Uterus (tissue), 2 donors: ENCODE measurements around the gene NRDE2.

Source experiments
- POLR2A ChIP-seq, 2 donors: fragments of 450-650 bp; IDR thresholded peaks; one replicate each; pipeline ENCODE4 v1.6.1; 2016; ENCODE audit warnings: antibody characterized with exemption in 2 of 2, mild to moderate bottlenecking in 1 of 2, moderate library complexity in 1 of 2
- TF ChIP-seq, protein P1 (sequence below), 4 experiments: fragments of 200-600 bp in 2 of 4; fragments of 450-650 bp in 2 of 4; sonication (generic) in 2 of 4; IDR thresholded peaks; one replicate each; pipeline ENCODE4 v1.5.1; 2016 to 2019; ENCODE audit warnings: antibody characterized with exemption in 4 of 4, mild to moderate bottlenecking in 2 of 4, moderate library complexity in 1 of 4

DNA sequence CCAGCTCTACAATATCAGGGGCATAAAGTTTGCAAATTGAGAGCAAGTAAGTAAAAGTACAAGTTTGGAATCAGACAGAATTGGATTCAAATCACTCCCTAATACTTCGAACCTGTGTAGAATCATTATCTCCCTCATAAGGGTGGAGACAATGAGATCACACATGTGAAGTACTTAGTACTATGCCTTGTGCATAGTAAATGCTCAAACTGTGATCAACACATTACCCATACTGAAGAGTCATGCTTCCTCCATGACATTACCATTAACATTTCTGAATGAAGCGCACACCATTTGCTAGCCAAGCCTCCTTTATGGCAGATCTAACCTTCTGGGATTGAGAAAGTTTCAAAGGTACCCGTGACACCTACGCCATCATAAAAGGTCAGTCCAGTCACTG is 26.6 kb upstream of the NRDE2 start:
- TF ChIP-seq, protein P1, sequence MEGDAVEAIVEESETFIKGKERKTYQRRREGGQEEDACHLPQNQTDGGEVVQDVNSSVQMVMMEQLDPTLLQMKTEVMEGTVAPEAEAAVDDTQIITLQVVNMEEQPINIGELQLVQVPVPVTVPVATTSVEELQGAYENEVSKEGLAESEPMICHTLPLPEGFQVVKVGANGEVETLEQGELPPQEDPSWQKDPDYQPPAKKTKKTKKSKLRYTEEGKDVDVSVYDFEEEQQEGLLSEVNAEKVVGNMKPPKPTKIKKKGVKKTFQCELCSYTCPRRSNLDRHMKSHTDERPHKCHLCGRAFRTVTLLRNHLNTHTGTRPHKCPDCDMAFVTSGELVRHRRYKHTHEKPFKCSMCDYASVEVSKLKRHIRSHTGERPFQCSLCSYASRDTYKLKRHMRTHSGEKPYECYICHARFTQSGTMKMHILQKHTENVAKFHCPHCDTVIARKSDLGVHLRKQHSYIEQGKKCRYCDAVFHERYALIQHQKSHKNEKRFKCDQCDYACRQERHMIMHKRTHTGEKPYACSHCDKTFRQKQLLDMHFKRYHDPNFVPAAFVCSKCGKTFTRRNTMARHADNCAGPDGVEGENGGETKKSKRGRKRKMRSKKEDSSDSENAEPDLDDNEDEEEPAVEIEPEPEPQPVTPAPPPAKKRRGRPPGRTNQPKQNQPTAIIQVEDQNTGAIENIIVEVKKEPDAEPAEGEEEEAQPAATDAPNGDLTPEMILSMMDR (IDR thresholded peaks at IDR 0.05) = no peak
- TF ChIP-seq POLR2A (IDR thresholded peaks at IDR 0.05) = no peak
